Measurements from ENCODE around the gene ENKD1. TPM values are rescaled to one million over a fixed set of nuclear protein-coding genes. Genes with fewer than 3 reads are reported as not detected.

Gene ENKD1
- total and polyA plus RNA-seq, 12 donors, result 3.0 to 113 (median 18.2) TPM

DNA sequence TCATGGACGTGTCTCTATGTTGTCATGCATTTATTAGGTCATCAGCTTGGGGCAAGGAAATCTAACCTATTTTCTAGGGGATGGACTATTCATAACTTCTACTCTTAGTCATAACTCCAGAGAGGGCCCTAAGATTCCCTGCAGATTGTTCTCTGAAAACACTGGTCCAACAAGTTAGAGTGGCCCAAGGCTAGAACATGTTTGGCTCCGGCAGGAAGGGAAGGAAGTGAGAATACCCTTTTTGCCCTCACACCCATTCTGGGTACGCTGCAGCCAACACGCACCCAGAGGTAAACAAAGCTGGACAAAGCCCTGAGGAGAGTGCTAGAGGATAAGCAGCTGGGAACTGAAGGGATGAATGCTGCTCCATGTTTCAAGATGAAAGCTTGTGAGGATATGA is 10.0 kb upstream of the ENKD1 start:
- intact Hi-C loops (cut with DNase I), result loop anchor here (10.0 kb wide), 3 partner anchors 138 to 358 kb away; no protein-coding TSS in a partner anchor
- Histone ChIP-seq H3K36me3 (replicated peaks in 1 of 2) (peaks cover 0 to 9% of the 10 kb centered on the region in 2 donors), H3K4me1 (replicated peaks in 1 of 2) (peaks cover 12 to 26% of the 10 kb centered on the region in 2 donors), H3K4me3 (no peak overlapping the region), H3K27ac (no peak overlapping the region), H3K27me3 (no peaks in the 10 kb centered on the region), H3K9me3 (replicated peaks in 1 of 3) (no peaks in the 10 kb centered on the region)
- 72 to 83% (median 79%) methylated on average over 4 of the region's 4 CpGs for WGBS, 4 donors
- DNase-seq, result no peak
- TF ChIP-seq, protein P1, sequence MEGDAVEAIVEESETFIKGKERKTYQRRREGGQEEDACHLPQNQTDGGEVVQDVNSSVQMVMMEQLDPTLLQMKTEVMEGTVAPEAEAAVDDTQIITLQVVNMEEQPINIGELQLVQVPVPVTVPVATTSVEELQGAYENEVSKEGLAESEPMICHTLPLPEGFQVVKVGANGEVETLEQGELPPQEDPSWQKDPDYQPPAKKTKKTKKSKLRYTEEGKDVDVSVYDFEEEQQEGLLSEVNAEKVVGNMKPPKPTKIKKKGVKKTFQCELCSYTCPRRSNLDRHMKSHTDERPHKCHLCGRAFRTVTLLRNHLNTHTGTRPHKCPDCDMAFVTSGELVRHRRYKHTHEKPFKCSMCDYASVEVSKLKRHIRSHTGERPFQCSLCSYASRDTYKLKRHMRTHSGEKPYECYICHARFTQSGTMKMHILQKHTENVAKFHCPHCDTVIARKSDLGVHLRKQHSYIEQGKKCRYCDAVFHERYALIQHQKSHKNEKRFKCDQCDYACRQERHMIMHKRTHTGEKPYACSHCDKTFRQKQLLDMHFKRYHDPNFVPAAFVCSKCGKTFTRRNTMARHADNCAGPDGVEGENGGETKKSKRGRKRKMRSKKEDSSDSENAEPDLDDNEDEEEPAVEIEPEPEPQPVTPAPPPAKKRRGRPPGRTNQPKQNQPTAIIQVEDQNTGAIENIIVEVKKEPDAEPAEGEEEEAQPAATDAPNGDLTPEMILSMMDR (IDR thresholded peaks at IDR 0.05), result no peak
- no peak for TF ChIP-seq POLR2A (IDR thresholded peaks at IDR 0.05)

- Histone ChIP-seq H3K27ac (no peak overlapping the region), H3K27me3 (no peaks in the 10 kb centered on the region), H3K36me3 (replicated peaks in 1 of 2) (peaks cover 0 to 9% of the 10 kb centered on the region in 2 donors), H3K4me3 (no peak overlapping the region), H3K4me1 (replicated peaks in 1 of 2) (peaks cover 12 to 26% of the 10 kb centered on the region in 2 donors), H3K9me3 (replicated peaks in 1 of 3) (no peaks in the 10 kb centered on the region)
- DNase-seq, result no peak
- TF ChIP-seq, protein P1 (IDR thresholded peaks at IDR 0.05), result no peak
- no peak for TF ChIP-seq POLR2A (IDR thresholded peaks at IDR 0.05)
- intact Hi-C loops (cut with DNase I), result loop anchor here (10.0 kb wide), 3 partner anchors 139 to 359 kb away; no protein-coding TSS in a partner anchor
- 94 to 98% (median 97%) methylated on average over 7 of the region's 7 CpGs for WGBS, 4 donors
These were observed 9.4 kb upstream of the ENKD1 start for GRCh38 chr16:67675999-67676398.

- intact Hi-C loops (cut with DNase I), result loop anchor here (10.0 kb wide), 3 partner anchors 139 to 359 kb away; no protein-coding TSS in a partner anchor
- WGBS, 4 donors, result 94 to 100% (median 97%) methylated on average over 3 to 17 of the region's 17 CpGs
- Histone ChIP-seq H3K9me3 (replicated peaks in 1 of 3) (no peaks in the 10 kb centered on the region), H3K4me1 (replicated peaks in 1 of 2) (peaks cover 12 to 26% of the 10 kb centered on the region in 2 donors), H3K27me3 (no peaks in the 10 kb centered on the region), H3K36me3 (replicated peaks in 1 of 2) (peaks cover 0 to 9% of the 10 kb centered on the region in 2 donors), H3K4me3 (no peak overlapping the region), H3K27ac (no peak overlapping the region)
- no peak for DNase-seq
- TF ChIP-seq POLR2A (IDR thresholded peaks at IDR 0.05), result no peak
- TF ChIP-seq, protein P1 (IDR thresholded peaks at IDR 0.05), result no peak
These were observed 9.0 kb upstream of the ENKD1 start for GRCh38 chr16:67675579-67675935.

DNA sequence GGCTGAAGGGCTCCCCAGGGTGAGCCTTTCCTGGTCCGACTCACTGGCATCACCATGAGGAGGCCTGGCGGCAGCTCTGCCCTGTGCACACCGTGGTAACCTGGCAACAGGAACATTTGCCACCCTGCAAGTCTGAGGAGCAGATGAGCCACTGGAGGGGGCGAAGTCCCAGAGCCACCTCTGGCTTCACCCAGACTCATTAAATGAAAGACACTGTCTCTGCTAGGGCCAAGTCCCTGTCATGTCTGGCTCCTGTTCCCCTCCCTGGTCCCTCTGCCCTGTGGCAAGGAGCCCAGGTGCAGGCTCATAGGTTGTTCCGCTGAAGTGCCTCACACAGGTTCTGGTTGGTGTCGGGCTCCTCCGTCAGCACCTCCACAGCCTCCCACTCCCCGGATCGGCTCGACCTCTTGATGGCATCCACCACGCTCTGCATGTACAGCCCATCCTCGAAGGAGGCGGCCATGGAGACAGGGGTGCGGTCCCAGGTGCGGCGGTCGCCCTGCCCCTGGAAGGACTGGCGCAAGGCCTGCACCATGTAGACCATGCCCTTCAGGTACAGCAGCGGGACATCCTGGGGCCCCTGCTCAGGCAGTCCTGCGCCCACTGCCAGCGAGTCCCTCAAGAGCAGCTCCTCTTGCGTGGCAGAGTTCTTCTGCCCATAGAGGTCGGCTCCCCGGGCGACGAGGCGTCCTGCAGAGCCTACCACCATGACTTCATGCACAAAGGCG is 8.5 kb upstream of the ENKD1 start:
- H3K9me3 ChIP-seq (replicated peaks in 1 of 3), result no peaks in the 10 kb centered on the region
- intact Hi-C loops (cut with DNase I), result loop anchor here (5.0 to 10.0 kb wide), 4 partner anchors 140 to 360 kb away; no protein-coding TSS in a partner anchor
- no peaks in the 10 kb centered on the region for H3K27me3 ChIP-seq
- H3K4me1 ChIP-seq (replicated peaks in 1 of 2), result peaks cover 12 to 26% of the 10 kb centered on the region in 2 donors
- TF ChIP-seq, protein P1 (IDR thresholded peaks at IDR 0.05), result no peak
- TF ChIP-seq POLR2A (IDR thresholded peaks at IDR 0.05), result no peak
- no peak for DNase-seq
- WGBS, 4 donors, result 92 to 100% (median 95%) methylated on average over 1 to 28 of the region's 28 CpGs
- H3K27ac ChIP-seq, result peak overlapping the region in 2 of 5 donors; percentile 72 to 87
- H3K36me3 ChIP-seq (replicated peaks in 1 of 2), result peaks cover 0 to 9% of the 10 kb centered on the region in 2 donors
- no peak overlapping the region for H3K4me3 ChIP-seq
